ENCODE results near the gene DCST2. TPM values are rescaled to one million over a fixed set of nuclear protein-coding genes. Genes with fewer than 3 reads are reported as not detected.
A peak's percentile ranks its signal among the peaks of the same experiment; 100 is the strongest.

Gene DCST2
- polyA plus RNA-seq, 3 donors = 2.6 TPM; not detected in 2

DNA sequence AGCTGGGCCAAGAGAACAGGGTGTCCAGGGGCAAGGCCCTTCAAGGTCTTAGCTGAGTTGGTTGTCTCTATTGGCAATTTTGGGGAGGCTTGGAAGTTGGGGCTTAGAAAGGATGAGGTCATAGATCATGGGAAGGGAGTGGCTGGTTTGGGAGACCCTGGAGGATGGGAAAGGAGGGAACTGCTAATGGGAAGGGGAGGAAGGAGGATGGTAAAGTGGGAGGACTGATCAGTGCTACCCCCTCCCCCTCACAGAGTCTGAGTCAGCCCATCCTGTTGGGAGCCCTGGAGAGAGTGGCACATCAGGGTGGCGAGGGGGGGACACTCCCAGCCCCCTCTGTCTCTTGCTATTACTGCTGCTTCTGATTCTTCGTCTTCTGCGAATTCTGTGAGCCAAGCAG, 35.0 kb upstream of the DCST2 start:
- intact Hi-C loops (cut with micrococcal nuclease) = no loop called here

DNA sequence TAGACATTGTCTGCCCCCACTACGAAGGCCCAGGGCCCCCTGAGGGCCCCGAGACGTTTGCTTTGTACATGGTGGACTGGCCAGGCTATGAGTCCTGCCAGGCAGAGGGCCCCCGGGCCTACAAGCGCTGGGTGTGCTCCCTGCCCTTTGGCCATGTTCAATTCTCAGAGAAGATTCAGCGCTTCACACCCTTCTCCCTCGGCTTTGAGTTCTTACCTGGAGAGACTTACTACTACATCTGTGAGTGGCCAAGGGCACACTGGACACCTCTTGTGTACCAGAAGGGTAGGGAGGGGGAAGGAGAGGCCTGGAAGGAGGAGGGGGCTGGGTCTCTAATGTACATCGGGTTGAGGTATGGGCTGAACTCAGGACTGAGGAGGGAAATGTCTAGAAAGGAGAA, 33.2 kb upstream of the DCST2 start:
- Histone ChIP-seq H3K4me1 (ENCODE audit: control insufficient read depth in 1 of 2, insufficient read depth in 2 of 2, low read length in 2 of 2) (peaks cover 41 to 56% of the 10 kb centered on the region in 2 donors), H3K9ac (ENCODE audit: insufficient read depth, low read length, poor library complexity, severe bottlenecking) (no peak overlapping the region), H4K20me1 (ENCODE audit: insufficient read depth, low read length) (peaks cover 54% of the 10 kb centered on the region), H3K4me3 (replicated peaks in 1 of 3; ENCODE audit: low read depth in 2 of 3, low read length in 3 of 3) (no peak overlapping the region), H3K79me2 (ENCODE audit: insufficient read depth, low read length) (peaks cover 7% of the 10 kb centered on the region), H2AFZ (ENCODE audit: insufficient read depth, low read depth, low read length, poor library complexity, severe bottlenecking) (no peak overlapping the region), H3K36me3 (replicated peaks in 1 of 2; ENCODE audit: control insufficient read depth in 1 of 2, insufficient read depth in 2 of 2, low read length in 2 of 2) (peaks cover 5 to 32% of the 10 kb centered on the region in 2 donors), H3K27me3 (ENCODE audit: control insufficient read depth in 2 of 2, insufficient read depth in 2 of 2, low read length in 2 of 2) (peaks cover 0 to 8% of the 10 kb centered on the region in 2 donors), H3K4me2 (replicated peaks; ENCODE audit: extremely low read depth, low read length, poor library complexity, severe bottlenecking) (no peak overlapping the region), H3K27ac (ENCODE audit: low read depth in 1 of 2, low read length in 2 of 2) (no peak overlapping the region), H3K9me3 (replicated peaks in 1 of 2; ENCODE audit: control insufficient read depth in 1 of 2, insufficient read depth in 1 of 2, low read length in 2 of 2) (no peaks in the 10 kb centered on the region)
- TF ChIP-seq, protein P1, sequence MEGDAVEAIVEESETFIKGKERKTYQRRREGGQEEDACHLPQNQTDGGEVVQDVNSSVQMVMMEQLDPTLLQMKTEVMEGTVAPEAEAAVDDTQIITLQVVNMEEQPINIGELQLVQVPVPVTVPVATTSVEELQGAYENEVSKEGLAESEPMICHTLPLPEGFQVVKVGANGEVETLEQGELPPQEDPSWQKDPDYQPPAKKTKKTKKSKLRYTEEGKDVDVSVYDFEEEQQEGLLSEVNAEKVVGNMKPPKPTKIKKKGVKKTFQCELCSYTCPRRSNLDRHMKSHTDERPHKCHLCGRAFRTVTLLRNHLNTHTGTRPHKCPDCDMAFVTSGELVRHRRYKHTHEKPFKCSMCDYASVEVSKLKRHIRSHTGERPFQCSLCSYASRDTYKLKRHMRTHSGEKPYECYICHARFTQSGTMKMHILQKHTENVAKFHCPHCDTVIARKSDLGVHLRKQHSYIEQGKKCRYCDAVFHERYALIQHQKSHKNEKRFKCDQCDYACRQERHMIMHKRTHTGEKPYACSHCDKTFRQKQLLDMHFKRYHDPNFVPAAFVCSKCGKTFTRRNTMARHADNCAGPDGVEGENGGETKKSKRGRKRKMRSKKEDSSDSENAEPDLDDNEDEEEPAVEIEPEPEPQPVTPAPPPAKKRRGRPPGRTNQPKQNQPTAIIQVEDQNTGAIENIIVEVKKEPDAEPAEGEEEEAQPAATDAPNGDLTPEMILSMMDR (IDR thresholded peaks at IDR 0.05) = no peak
- Mint-ChIP-seq H3K4me1 (peaks cover 36% of the 10 kb centered on the region), H3K27me3 (ENCODE audit: low read depth in 3 of 3) (peaks cover 6 to 20% (median 13%) of the 10 kb centered on the region in 3 donors), H3K4me3 (no peak overlapping the region), H3K9me3 (peaks cover 0 to 2% (median 0%) of the 10 kb centered on the region in 7 donors), H3K27ac (no peak overlapping the region), H3K36me3 (peaks cover 34 to 41% of the 10 kb centered on the region in 2 donors)
- 99% methylated on average over 6 of the region's 8 CpGs for WGBS (ENCODE audit: insufficient coverage)
- intact Hi-C loops (cut with micrococcal nuclease) = no loop called here
- DNase-seq = no peak

More for the DNA sequence above, 35.0 kb upstream of the DCST2 start:
- Histone ChIP-seq H3K36me3 (replicated peaks in 1 of 2; ENCODE audit: control insufficient read depth in 1 of 2, insufficient read depth in 2 of 2, low read length in 2 of 2) (peaks cover 5 to 32% of the 10 kb centered on the region in 2 donors), H3K27me3 (ENCODE audit: control insufficient read depth in 2 of 2, insufficient read depth in 2 of 2, low read length in 2 of 2) (peaks cover 0 to 13% of the 10 kb centered on the region in 2 donors), H3K79me2 (ENCODE audit: insufficient read depth, low read length) (peaks cover 7% of the 10 kb centered on the region), H3K4me3 (replicated peaks in 1 of 3; ENCODE audit: low read depth in 2 of 3, low read length in 3 of 3) (no peak overlapping the region), H3K4me1 (ENCODE audit: control insufficient read depth in 1 of 2, insufficient read depth in 2 of 2, low read length in 2 of 2) (peaks cover 33 to 45% of the 10 kb centered on the region in 2 donors), H4K20me1 (ENCODE audit: insufficient read depth, low read length) (peaks cover 39% of the 10 kb centered on the region), H3K9me3 (replicated peaks in 1 of 2; ENCODE audit: control insufficient read depth in 1 of 2, insufficient read depth in 1 of 2, low read length in 2 of 2) (no peaks in the 10 kb centered on the region), H3K9ac (ENCODE audit: insufficient read depth, low read length, poor library complexity, severe bottlenecking) (no peak overlapping the region), H3K27ac (ENCODE audit: low read depth in 1 of 2, low read length in 2 of 2) (no peak overlapping the region), H3K4me2 (replicated peaks; ENCODE audit: extremely low read depth, low read length, poor library complexity, severe bottlenecking) (no peak overlapping the region), H2AFZ (ENCODE audit: insufficient read depth, low read depth, low read length, poor library complexity, severe bottlenecking) (no peak overlapping the region)
- peaks cover 0 to 2% (median 0%) of the 10 kb centered on the region in 7 donors for H3K9me3 Mint-ChIP-seq
- H3K27ac Mint-ChIP-seq = peak overlapping the region in 1 of 7 donors; percentile 71
- TF ChIP-seq, protein P1 (IDR thresholded peaks at IDR 0.05) = no peak
- peaks cover 34 to 36% of the 10 kb centered on the region in 2 donors for H3K36me3 Mint-ChIP-seq
- DNase-seq = no peak
- peaks cover 11 to 23% (median 17%) of the 10 kb centered on the region in 3 donors for H3K27me3 Mint-ChIP-seq (ENCODE audit: low read depth in 3 of 3)
- H3K4me1 Mint-ChIP-seq = peaks cover 32% of the 10 kb centered on the region
- no peak overlapping the region for H3K4me3 Mint-ChIP-seq
- WGBS (ENCODE audit: insufficient coverage) = 90% methylated on average over 2 of the region's 3 CpGs
